Endothelial cell of umbilical vein (primary cell): Measurements from ENCODE around the gene SLC5A1.

Experiments
- EZH2 ChIP-seq: IDR thresholded peaks from 2 replicates; pipeline ENCODE4 v1.6.1; 2012; ENCODE audit warnings: borderline replicate concordance, low read depth, mild to moderate bottlenecking, moderate library complexity, low read length, inconsistent platforms; ENCODE audit not compliant: severe bottlenecking
- GATA2 ChIP-seq: IDR thresholded peaks from 2 replicates; pipeline ENCODE4 v1.7.0; 2011; ENCODE audit warnings: low read depth, mild to moderate bottlenecking, moderate library complexity, mixed read lengths, low read length; ENCODE audit not compliant: insufficient read length, insufficient read depth
- JUN ChIP-seq: IDR thresholded peaks from 2 replicates; pipeline ENCODE4 v1.6.1; 2011; ENCODE audit warnings: borderline replicate concordance, low read depth; ENCODE audit not compliant: insufficient read length, insufficient read depth
- MAX ChIP-seq: IDR thresholded peaks from 2 replicates; pipeline ENCODE4 v1.6.1; 2011; ENCODE audit not compliant: insufficient read depth, insufficient read length
- POLR2A ChIP-seq: IDR thresholded peaks from 2 replicates; pipeline ENCODE4 v1.6.1; 2012; ENCODE audit warnings: low read depth, mild to moderate bottlenecking, control low read depth, low read length
- POLR2AphosphoS5 ChIP-seq: IDR thresholded peaks from 2 replicates; pipeline ENCODE4 v1.6.1; 2012; ENCODE audit warnings: low read depth, mild to moderate bottlenecking, control low read depth, low read length, moderate library complexity; ENCODE audit not compliant: insufficient read depth
- TF ChIP-seq, protein P1 (sequence below), 2 donors: IDR thresholded peaks; 1 replicate in 1 of 2; 2 replicates in 1 of 2; pipeline ENCODE4 v1.5.1; 2011; ENCODE audit warnings: low read length in 2 of 2, mild to moderate bottlenecking in 2 of 2, moderate library complexity in 2 of 2, control low read depth in 1 of 2, inconsistent platforms in 1 of 2, low read depth in 1 of 2; ENCODE audit not compliant: insufficient read depth in 1 of 2; ENCODE audit errors: extremely low read depth in 1 of 2

- TF ChIP-seq EZH2: no peak
- TF ChIP-seq, protein P1, sequence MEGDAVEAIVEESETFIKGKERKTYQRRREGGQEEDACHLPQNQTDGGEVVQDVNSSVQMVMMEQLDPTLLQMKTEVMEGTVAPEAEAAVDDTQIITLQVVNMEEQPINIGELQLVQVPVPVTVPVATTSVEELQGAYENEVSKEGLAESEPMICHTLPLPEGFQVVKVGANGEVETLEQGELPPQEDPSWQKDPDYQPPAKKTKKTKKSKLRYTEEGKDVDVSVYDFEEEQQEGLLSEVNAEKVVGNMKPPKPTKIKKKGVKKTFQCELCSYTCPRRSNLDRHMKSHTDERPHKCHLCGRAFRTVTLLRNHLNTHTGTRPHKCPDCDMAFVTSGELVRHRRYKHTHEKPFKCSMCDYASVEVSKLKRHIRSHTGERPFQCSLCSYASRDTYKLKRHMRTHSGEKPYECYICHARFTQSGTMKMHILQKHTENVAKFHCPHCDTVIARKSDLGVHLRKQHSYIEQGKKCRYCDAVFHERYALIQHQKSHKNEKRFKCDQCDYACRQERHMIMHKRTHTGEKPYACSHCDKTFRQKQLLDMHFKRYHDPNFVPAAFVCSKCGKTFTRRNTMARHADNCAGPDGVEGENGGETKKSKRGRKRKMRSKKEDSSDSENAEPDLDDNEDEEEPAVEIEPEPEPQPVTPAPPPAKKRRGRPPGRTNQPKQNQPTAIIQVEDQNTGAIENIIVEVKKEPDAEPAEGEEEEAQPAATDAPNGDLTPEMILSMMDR (IDR thresholded peaks at IDR 0.05; ENCODE audit: extremely low read depth in 1 of 2, insufficient read depth in 1 of 2, low read depth in 1 of 2, low read length in 2 of 2): no peak
- TF ChIP-seq JUN: no peak
- no peak for TF ChIP-seq POLR2A
- TF ChIP-seq POLR2AphosphoS5: no peak
- TF ChIP-seq GATA2: no peak
- TF ChIP-seq MAX: no peak
Measured at GRCh38 chr22:32052244-32052643, 9.2 kb downstream of the SLC5A1 start.
